ENCODE data around the gene INPP5J. TPM values are rescaled to one million over a fixed set of nuclear protein-coding genes. Genes with fewer than 3 reads are reported as not detected.

INPP5J gene
- total and polyA plus RNA-seq, 2 experiments from 2014 or later: 19.8 to 26.0 TPM

GRCh38 chr22:31139866-31140716 lies 17.3 kb downstream of the INPP5J start, which contains the start of gene PLA2G3:
PLA2G3 (minus strand) TSS chr22:31140508; CDS start chr22:31140354, 154 bp downstream.
- TF ChIP-seq, protein P1, sequence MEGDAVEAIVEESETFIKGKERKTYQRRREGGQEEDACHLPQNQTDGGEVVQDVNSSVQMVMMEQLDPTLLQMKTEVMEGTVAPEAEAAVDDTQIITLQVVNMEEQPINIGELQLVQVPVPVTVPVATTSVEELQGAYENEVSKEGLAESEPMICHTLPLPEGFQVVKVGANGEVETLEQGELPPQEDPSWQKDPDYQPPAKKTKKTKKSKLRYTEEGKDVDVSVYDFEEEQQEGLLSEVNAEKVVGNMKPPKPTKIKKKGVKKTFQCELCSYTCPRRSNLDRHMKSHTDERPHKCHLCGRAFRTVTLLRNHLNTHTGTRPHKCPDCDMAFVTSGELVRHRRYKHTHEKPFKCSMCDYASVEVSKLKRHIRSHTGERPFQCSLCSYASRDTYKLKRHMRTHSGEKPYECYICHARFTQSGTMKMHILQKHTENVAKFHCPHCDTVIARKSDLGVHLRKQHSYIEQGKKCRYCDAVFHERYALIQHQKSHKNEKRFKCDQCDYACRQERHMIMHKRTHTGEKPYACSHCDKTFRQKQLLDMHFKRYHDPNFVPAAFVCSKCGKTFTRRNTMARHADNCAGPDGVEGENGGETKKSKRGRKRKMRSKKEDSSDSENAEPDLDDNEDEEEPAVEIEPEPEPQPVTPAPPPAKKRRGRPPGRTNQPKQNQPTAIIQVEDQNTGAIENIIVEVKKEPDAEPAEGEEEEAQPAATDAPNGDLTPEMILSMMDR (IDR thresholded peaks at IDR 0.05; ENCODE audit: low read depth, low read length): peak; percentile 5
- peak within 1 kb of the TSS; percentile 32 for H3K27ac ChIP-seq
- no peak within 1 kb of the TSS for H3K4me3 ChIP-seq

DNA sequence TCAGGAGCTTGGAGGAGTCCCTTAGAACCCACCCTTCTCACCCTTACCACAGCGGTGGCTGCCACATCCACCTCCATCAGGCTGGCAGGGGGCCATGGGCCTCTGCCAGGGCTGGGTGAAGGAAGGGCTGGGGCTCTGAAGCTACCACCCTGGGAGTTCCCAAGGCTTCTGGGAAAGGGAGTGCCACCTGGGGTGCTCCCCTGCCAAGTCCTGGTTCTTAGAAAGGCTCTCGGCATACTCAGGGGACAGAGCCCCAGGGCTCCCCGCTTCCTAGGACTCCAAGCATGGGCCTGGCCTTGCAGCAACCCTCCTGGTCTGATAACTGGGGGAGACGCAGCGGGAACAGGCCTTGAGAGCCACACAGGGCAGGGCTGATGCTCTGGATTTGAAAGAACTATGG lies 18.0 kb downstream of the INPP5J start:
- DNase-seq (ENCODE audit: low read depth in 1 of 2, low spot score in 1 of 2): no peak
- Histone ChIP-seq H3K27ac (peak overlapping the region; percentile 32), H3K9me3 (ENCODE audit: low read depth) (no peaks in the 10 kb centered on the region), H3K27me3 (no peaks in the 10 kb centered on the region), H3K36me3 (no peaks in the 10 kb centered on the region), H3K4me3 (no peak overlapping the region), H3K4me1 (ENCODE audit: low read depth) (peaks cover 6% of the 10 kb centered on the region)
- TF ChIP-seq, protein P1 (IDR thresholded peaks at IDR 0.05; ENCODE audit: low read depth, low read length): no peak

More at GRCh38 chr22:31139866-31140716, 17.3 kb downstream of the INPP5J start, which contains the start of gene PLA2G3:
- DNase-seq (ENCODE audit: low read depth in 1 of 2, low spot score in 1 of 2): peak; percentile 55 to 91
- Histone ChIP-seq H3K27me3 (no peaks in the 10 kb centered on the region), H3K36me3 (no peaks in the 10 kb centered on the region), H3K9me3 (ENCODE audit: low read depth) (no peaks in the 10 kb centered on the region), H3K4me1 (ENCODE audit: low read depth) (peaks cover 6% of the 10 kb centered on the region)

GRCh38 chr22:31141551-31141950 lies 18.8 kb downstream of the INPP5J start:
- H3K4me3 ChIP-seq: no peak overlapping the region
- H3K27ac ChIP-seq: no peak overlapping the region
- H3K27me3 ChIP-seq: no peaks in the 10 kb centered on the region
- DNase-seq (ENCODE audit: low read depth in 1 of 2, low spot score in 1 of 2): no peak
- TF ChIP-seq, protein P1 (IDR thresholded peaks at IDR 0.05; ENCODE audit: low read depth, low read length): no peak
- H3K36me3 ChIP-seq: no peaks in the 10 kb centered on the region
- peaks cover 6% of the 10 kb centered on the region for H3K4me1 ChIP-seq (ENCODE audit: low read depth)
- H3K9me3 ChIP-seq (ENCODE audit: low read depth): no peaks in the 10 kb centered on the region

DNA sequence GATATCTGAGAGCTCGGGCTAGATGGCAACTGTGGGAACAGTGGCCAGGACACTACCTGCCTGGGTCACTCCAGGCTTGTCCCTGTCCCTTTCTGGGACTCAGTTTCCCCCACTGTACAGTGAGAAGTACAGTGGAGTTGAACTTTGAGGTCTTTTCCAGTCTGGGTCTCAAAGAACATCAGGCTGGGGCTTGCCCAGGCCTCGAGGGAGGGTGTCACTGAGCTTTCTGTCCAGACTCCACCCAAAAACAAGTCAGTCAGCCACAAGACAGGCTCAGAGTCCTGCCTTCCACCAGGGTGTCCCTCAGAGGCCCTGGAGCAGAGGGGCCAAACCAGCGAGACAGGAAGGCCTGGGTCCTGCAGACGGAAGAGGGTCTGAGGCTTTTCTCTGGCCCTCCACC lies 19.5 kb downstream of the INPP5J start:
- Histone ChIP-seq H3K27me3 (no peaks in the 10 kb centered on the region), H3K36me3 (no peaks in the 10 kb centered on the region), H3K4me1 (ENCODE audit: low read depth) (peaks cover 6% of the 10 kb centered on the region), H3K4me3 (no peak overlapping the region), H3K9me3 (ENCODE audit: low read depth) (no peaks in the 10 kb centered on the region), H3K27ac (no peak overlapping the region)
- TF ChIP-seq, protein P1 (IDR thresholded peaks at IDR 0.05; ENCODE audit: low read depth, low read length): no peak
- DNase-seq (ENCODE audit: low read depth in 1 of 2, low spot score in 1 of 2): no peak

DNA sequence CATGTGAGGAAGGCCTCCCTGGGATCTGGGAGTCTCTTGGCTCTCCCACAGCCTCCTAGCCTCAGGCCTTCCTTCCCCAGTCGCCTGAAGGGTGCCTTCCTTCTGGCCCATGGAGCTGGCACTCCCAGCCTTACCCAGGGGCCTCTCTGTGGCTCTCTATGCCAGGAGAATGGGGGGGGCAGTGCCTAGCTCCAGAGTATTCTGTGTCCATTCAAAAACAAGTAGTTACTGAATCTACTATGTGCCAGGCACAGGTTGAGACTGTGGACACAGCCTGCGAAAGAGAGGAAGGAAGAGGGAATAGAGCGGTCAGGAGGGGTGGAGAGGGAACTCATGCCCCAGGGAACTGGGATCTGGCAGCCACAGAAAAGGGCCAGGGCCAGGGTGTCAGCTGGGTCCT lies 20.3 kb downstream of the INPP5J start:
- no peak for DNase-seq (ENCODE audit: low read depth in 1 of 2, low spot score in 1 of 2)
- Histone ChIP-seq H3K27me3 (no peaks in the 10 kb centered on the region), H3K9me3 (ENCODE audit: low read depth) (no peaks in the 10 kb centered on the region), H3K4me1 (ENCODE audit: low read depth) (peaks cover 6% of the 10 kb centered on the region), H3K4me3 (no peak overlapping the region), H3K36me3 (no peaks in the 10 kb centered on the region), H3K27ac (no peak overlapping the region)
- TF ChIP-seq, protein P1 (IDR thresholded peaks at IDR 0.05; ENCODE audit: low read depth, low read length): no peak

All from cardiac muscle cell (in vitro differentiated cells and primary cell).